Measurements from ENCODE around the gene MAPKAPK3. TPM values are rescaled to one million over a fixed set of nuclear protein-coding genes. Genes with fewer than 3 reads are reported as not detected.

MAPKAPK3 gene
- 23.4 and 33.9 TPM in 2 replicates for total RNA-seq

DNA sequence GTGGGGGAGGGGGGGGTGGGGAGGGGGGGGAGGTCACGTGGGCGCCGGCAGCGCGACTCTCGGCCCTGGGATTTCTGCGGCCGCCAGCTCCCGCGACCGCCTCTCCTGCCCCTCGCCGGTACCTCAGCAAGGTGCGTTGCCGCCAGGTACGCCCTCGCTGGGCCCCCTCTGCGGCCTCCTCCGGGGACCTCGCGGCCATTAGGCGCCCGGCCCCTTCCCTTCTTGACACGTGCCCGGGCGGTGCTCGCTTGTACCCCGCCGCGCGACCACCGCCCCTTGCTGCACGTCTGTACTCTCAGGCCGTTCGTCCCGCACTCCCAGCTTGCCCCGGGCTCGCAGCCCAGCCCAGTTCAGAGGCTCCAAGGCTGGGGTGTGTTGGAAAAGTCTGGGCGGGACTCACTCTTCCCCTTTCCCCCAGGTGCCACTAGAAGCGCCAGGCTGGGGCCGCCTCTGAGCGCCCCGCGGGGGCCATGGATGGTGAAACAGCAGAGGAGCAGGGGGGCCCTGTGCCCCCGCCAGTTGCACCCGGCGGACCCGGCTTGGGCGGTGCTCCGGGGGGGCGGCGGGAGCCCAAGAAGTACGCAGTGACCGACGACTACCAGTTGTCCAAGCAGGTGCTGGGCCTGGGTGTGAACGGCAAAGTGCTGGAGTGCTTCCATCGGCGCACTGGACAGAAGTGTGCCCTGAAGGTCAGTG lies at the start of gene MAPKAPK3:
Gene MAPKAPK3 (plus strand): TSS at position 56 of the 696 bp plus-strand sequence. CDS start 415 bp downstream, at position 471.

DNA sequence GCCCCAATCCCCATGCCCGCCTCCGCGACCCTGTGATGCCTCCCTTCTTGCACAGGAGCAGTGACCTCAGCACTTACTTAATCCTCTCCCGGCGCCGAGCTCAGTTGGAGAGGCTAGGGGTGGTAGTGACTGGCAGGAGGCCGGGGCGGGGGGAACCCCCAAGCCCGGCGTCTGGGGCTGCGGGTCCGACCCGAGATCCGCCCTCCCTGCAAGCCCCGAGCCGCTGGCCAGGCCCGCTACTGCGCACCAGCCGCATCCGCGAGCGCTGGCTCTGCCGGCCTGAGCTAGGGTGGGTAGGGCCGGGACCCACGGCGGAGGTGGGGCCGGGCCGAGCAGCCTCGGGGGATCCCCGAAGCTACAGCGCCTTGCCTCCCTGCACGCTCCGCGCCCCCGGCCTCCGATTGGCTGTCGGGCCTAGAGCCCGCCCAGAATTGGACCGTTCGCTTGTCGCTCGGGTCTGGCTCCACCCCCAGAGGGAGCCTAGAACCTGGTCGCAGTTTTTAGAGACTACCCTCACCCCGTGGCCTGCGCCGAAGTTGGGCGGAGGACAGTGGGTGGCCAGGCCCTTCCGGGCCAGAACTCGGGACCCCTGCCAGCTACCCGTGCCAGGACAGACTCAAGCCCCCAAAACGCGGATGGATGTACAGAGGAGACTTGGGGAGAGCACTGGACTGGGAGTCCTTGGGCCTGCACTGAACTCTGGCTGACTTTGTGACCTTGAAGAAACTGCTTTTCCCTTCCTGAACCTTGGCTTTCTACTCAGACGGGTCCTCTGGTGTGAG lies 49.4 kb upstream of the MAPKAPK3 start, which contains the start of gene C3orf18:
Gene C3orf18 (minus strand): TSS at position 362 of the 782 bp plus-strand sequence. CDS start 2,048 bp downstream, outside the sequence.

DNA sequence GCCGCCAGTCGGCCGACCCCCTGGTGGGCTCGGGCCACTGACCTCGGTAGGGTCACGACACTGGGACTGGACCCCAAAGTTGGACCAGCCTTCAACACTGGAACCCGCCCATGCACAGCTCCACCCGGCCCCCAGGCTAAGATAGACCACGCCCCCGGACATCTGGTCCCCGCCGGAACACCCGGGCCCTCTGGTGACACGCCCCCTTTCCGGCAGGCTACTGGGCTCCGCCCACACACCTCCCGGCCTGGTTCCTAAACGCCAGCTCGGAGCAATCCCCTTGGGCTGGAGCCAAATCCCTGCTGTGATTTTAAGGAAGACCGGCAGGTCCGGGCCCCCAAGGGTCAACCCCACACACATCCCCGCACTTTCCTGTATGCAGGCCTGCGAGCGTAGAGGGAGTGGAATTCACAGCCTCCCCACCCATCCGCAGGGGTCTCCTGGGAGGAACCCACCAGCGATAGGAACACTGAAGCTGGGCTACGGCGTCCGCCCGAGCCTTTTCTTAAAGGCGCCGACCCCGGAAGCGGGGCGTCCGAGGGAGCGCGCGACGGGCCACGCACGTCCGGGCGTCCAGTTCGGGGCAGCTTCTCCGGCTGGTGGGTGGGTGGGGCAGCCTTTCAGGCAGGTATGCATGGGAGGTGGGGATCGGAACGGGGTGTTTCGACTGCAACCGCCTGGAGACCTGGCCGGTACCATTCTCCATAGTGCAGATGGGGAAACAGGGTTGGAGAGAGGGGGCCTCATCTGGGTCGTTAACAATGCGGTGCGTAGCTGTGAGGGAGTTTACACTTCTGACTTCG lies 47.8 kb upstream of the MAPKAPK3 start, which contains the start of gene HEMK1:
Gene HEMK1 (plus strand): TSS at position 576 of the 803 bp plus-strand sequence. CDS start 1,583 bp downstream, outside the sequence.

DNA sequence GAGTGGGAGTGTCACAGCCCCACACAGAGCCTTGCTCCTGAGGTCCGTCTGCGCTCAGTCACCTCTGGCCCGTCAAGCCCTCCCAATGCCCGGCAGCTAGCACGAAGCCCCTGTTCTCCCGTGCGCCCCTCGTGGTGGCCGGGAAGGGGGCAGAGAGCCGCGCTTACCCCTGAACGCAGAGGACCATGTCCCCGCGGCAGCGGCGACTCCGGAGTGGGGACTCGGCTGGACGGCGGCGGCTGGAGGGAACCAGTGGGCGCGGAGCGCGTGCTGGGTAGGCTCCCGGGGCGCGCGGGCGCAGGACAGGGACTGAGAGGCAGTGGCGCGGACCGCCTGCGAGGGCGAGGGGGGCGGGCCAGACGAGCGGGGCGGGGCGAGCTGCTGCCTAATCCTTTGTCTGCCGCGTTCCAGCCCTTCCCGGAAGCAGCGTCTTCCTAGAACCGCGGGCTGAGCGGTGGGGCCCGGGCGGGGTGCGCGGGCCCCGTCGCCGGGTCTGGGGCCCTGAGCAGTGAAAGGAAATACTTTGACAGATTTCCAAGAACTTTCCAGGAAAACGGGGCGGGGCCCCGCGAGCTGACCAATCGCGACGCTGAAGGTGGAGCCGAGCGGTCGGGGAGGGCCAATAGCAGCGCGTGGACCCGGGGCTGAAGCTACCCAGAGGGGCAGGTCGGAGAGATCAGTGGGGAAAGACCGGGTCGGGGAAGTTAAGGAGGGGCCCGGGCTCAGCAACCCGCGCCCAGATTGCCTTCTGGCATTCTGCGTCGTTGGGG lies 5.3 kb upstream of the MAPKAPK3 start, which contains the start of gene CISH:
Gene CISH (minus strand): TSS at position 311 of the 770 bp plus-strand sequence. CDS start 124 bp downstream, at position 187.

DNA sequence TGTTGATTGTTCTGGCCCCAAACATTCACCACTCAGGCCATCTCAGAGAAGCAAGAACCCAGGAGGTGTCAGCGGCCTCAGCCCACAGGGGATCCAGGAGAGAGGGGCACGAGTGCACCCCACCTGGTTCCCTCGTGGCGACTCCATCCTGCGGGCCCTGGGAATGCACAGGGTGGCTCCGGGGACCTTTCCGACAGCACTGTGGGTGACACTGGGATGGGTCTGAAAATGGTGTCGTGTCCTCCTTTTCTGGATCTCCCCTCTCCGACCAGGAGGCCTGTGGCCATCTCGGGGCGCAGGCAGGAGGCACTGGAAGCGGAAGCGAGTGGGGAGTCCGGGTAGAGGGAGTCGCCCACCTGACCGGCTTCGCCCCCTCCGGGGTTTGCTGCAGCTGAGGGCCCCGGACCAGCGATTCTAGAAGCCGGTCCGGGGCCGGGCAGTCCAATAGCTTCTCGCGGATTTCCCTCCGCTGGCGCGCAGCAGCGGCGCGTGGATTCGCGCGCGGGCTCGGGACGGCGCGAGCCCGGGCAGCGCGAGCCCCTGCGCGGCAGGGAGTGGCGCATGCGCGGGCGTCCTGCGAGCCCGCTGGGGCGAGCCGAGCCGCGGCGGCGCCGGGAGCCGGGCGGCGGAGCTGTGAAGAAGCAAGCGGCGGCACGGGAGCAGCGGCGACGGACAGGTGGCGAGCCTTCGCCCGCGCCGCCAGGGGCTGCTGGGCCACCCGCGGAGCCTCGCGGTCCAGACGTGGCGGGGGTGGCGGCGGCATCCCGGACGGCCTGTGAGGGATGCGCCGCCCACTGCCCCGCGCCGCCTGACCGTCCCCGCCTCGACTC lies 57.6 kb downstream of the MAPKAPK3 start, which contains the start of gene DOCK3:
Gene DOCK3 (plus strand): TSS at position 579 of the 830 bp plus-strand sequence. CDS start 337 bp downstream, outside the sequence.

Other genes with a start within 250 kb of the MAPKAPK3 start
- 0.05 TPM in 1 of 2 replicates, not detected in the other for gene CACNA2D2, start 113.5 kb upstream of the MAPKAPK3 start, total RNA-seq
- 0.74 and 0.80 TPM in 2 replicates for gene C3orf18, start 49.4 kb upstream of the MAPKAPK3 start, total RNA-seq
- 8.0 and 9.3 TPM in 2 replicates for gene HEMK1, start 47.6 kb upstream of the MAPKAPK3 start, total RNA-seq
- 0.20 and 0.33 TPM in 2 replicates for gene CISH, start 5.4 kb upstream of the MAPKAPK3 start, total RNA-seq
- 0.07 and 0.15 TPM in 2 replicates for gene DOCK3, start 57.8 kb downstream of the MAPKAPK3 start, total RNA-seq